ENCODE measurements around the gene MKKS. TPM values are rescaled to one million over a fixed set of nuclear protein-coding genes. Genes with fewer than 3 reads are reported as not detected.
A peak's percentile ranks its signal among the peaks of the same experiment; 100 is the strongest.

The MKKS gene
- polyA plus RNA-seq (ENCODE audit: insufficient read length in 3 of 3): 10 to 100 TPM; 37.1 to 37.5 (median 37.3) TPM

DNA sequence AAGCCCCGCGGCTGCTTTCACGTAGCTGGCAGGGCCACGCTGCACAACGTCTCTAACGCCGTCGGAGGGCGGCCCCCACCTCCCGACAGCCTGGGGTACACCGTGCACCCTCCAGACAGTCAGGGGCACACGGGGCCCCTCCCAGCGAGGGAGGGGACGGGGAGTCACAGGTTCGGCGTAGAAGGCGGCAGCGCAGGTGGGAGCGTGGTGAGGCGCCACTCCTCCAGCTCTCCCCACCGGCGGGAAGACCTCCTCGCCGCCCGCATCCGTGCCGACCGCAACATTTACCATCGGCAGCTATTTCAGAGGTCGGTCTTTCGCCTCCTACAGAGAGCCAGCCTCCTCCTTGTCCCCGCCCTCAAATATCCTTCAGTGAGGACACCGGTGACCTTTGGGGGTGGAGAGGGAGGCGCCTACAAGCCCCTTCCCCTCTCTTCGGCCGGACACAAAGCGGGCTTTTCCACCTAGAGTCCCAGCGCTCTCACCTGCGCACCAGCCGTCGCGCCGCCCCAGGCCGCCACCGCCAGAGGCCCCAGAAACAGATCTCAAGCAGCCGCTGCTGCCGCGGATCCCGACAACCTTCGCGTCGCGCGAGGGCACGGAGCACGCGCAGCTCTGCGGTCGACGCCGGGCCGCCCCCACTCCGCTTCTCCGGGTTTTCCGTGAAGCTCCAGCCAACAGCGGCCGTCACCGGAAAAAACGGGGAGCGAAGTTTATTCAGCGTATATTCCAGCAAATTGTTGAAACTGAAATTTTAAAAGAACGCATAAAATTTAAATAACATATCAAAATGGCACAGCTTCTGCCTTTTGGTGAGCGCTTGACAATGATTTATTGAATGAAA lies at the start of gene MKKS:
Gene MKKS (minus strand): TSS at position 600 of the 844 bp plus-strand sequence. CDS start 20,708 bp downstream, outside the sequence.
- peak in 2 of 3 donors; percentile 90 to 91 for DNase-seq (ENCODE audit: low read depth in 3 of 3, low spot score in 2 of 3)

DNA sequence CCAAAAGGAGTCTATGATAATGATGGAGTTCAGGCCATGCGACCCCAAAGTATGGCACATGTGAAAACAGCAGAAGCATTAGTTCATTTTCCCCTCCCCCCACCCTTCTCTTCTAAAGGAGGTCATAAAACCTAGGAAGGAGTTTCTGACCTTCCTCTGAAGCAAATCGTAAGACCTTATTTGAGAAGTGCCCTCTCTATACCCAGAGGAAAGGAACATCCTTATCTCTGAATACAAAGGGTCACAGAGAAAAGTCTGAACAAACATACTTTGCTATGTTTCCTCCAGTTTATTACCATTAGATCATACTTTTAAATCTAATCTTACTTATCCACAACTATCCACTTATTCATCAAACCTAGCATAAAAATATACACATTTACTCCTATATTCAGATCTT lies 49.7 kb upstream of the MKKS start:
- DNase-seq (ENCODE audit: low read depth in 3 of 3, low spot score in 2 of 3): no peak

DNA sequence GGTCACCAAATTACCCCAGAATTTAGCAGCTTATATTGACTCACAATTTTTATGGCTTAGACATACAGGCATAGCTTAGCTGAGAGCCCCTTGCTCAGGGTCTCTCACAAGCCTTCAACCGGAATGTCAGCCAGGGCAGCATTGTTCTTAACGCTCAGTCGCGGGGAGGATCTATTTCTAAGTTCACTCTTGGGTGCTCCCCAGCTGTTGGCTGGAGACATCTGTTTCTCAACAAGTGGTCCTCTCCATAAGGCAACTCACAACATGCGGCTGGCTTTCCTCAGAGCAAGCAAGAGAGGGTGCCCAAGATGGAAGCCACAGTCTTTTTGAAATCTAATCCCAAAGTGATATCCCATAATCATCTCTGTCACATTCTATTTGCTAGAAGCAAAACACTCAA lies 47.7 kb upstream of the MKKS start:
- DNase-seq (ENCODE audit: low read depth in 3 of 3, low spot score in 2 of 3): no peak

DNA sequence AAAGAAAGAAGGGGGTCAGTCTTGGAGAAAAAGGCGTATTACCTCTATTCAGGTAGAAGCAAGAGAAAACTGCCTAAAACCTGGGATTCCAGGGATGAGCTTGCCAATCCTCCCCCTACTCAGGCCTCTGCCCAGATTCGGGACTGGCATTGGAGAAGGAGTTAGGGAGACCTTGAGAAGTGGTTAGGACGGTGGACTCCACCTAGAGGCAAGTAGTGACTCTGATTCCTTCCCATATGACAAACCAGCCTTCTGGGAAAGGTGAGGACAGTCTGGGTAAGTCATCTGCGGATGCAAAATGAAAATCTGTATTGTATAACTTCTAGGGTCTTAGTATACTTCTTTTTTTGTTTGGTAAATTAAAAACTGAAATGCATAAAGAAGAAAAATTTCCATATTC lies 44.9 kb upstream of the MKKS start:
- DNase-seq (ENCODE audit: low read depth in 3 of 3, low spot score in 2 of 3): no peak

DNA sequence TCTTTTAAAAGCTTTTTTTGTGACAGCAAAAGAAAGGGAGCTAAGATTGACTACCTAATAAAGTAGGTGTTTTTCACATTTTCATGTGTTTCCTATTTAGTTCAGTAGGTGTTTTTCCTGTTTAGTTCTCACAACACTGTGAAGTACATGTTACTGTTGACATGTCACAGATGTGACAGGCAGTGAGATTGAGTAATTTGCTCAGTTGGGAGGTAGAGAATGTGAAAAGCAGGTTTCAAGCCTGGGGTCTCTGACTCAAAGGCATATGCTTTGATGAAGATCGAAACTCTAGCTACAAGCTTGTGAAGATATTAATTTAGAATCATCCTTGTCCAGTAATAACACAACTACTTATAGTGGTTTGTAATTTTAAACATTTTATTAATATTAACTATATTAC lies 44.2 kb upstream of the MKKS start:
- DNase-seq (ENCODE audit: low read depth in 3 of 3, low spot score in 2 of 3): no peak

DNA sequence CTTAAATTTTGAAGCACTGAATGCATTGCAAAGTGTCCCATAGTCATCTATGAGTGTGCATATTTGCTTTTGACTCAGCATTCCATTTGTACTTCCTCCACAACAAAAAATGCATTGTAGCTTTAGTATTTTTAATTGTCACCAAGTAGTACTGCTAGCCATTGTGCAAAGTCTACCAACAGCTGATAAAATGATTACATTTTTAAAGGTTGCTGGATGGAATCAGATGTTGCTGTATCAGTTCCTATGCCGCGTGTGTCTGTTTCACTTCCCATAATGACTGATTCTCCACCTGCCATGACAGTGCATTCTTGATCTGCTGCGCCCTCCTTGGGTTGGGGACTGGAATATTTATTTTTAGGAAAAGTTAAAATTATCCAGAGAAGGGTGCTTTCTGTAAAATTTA lies 42.3 kb upstream of the MKKS start:
- no peak for DNase-seq (ENCODE audit: low read depth in 3 of 3, low spot score in 2 of 3)

DNA sequence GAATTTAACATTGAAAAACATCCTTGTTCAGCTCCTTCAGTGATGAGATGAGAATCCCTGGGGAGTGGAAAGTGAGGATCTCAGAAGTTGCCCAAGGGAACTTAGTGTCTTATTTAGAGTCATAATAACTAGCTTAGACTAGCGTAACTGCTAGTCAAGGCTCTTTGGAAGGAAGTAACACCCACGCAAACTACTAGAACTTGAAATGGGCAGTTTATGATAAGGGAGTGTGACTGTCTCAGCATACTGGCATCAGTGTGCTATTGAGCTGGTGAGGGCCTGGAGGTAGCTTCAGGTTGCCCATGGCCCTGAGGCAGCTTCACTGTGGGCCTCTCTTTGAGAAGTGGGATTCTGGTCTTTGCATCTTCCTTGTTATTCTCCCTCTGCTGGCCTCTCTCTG lies 41.2 kb upstream of the MKKS start:
- DNase-seq (ENCODE audit: low read depth in 3 of 3, low spot score in 2 of 3): no peak

DNA sequence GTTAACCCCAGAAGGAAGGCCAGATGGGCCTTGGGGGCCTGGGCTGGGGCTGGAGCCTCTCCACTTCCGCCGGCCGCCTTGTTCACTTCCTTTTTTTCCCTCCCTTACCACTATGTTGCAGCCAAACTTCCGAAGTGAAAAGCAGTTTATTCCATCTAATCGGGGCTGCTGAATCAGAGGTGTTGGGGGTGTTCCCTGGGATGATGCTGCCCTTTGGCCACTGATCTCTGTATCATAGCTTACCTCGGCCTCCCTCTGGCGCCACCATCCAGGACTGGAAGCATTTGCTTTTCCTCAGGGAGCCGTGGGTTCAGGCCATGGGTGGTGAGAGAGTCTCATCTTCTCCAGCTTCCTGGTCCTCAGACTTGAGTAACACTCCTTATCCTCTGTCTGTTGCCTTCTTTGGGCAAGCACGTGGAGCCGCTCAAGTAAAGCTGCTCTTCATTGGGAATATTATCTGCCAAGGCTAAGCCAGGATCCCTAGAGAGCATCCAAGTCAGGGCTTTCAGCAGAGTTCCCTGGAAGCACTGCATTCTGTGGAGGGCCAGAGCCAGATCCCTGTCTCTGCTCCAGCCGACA lies 40.7 kb upstream of the MKKS start:
- DNase-seq (ENCODE audit: low read depth in 3 of 3, low spot score in 2 of 3): no peak

DNA sequence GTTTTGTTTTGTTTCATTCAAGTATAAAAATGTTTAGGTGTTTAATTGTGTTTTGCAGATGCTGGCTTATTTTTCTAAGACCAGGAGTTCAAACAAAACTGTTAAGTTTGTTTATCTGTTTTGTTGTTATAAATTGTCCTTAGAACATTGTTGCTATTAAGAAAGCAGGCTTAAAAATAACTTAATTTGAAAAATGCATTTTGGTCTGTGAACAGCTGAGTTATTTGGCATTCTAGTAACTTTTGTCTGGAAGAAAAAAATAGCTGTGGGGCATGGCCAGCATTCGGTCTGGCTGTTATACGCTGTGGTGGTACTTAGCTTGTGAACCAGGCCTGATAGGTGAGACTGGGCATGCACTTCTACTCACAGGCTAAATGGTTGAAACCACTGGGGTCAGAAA lies 38.8 kb upstream of the MKKS start:
- no peak for DNase-seq (ENCODE audit: low read depth in 3 of 3, low spot score in 2 of 3)

DNA sequence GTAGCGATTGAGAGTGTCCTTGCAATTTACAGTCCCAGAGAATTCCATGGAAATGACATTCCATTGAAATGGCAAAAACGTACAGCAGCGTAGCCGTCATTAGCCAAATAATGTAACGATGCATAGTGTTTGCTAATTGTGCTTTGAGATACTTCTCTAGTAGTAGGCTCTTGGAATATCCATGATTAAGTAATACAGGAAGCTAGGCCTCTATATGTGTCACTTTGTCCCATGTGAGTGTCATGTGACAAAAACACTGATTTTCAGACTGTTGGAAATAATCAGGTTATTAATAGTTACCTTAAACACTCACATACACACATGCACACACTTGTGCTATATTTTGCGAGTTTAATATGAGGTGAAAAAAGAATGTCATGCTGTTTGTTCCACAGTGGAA lies 36.3 kb upstream of the MKKS start:
- DNase-seq (ENCODE audit: low read depth in 3 of 3, low spot score in 2 of 3): no peak

DNA sequence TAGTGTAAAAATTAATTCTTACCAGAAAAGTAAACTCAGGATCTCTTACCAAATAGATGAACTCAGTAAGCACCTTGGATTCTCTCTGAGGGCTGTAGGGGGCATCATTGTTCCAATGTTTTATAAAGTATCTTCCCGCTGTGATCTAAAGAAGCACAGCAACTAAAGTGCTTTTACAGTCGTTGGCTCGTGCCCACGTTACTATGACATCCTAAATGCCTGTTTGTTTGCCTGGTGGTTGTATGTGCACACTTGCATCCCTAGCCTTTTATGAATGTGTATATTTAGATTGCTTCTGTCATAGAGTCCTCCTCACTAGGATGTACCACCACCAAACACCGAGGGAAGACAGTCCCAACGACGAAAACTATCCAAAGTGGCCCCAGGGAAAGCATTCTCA lies 35.6 kb upstream of the MKKS start:
- peak; percentile 39 to 43 (median 40) for DNase-seq (ENCODE audit: low read depth in 3 of 3, low spot score in 2 of 3)

DNA sequence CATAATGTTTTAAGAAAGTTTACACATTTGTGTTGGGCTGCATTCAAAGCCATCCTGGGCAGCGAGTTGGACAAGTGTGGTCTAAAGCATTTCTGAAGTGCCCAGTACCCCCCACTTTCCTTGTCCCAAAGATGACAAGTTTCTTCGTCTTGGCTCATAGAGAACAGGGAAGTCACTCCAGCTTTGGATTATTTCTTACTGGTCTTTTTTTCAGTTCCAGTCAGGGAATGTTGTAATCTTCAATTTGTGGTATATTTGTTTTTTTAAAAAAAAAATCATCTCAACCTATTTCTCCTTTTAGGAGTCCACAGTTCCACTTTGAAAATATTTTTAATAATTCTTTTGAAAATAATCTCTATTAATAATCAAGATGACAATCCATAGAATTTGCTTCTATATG lies 35.0 kb upstream of the MKKS start:
- DNase-seq (ENCODE audit: low read depth in 3 of 3, low spot score in 2 of 3): no peak

DNA sequence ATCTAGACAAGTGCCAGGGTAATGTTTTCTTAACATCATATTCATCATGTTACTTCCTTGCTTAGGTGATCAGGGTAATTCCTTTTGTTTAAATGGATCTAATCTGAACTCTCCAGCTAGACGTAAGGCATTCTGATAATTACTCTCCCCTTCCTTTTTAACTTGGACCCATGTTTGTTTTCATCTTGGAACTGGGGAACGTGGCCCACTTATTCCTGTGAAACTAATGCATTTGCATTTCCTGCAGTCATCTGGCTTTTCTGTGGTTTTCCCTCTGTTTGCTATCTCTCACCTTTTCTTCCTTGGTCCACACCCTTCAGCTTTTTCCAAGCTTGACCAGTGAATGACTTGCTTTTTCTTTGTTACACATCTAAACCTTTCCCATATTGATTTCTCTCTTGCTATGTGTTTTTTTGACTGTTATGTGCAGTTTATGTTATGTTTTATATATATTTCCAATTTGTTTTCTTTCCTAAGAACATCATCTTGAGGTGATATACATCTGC lies 34.4 kb upstream of the MKKS start:
- DNase-seq (ENCODE audit: low read depth in 3 of 3, low spot score in 2 of 3): no peak

DNA sequence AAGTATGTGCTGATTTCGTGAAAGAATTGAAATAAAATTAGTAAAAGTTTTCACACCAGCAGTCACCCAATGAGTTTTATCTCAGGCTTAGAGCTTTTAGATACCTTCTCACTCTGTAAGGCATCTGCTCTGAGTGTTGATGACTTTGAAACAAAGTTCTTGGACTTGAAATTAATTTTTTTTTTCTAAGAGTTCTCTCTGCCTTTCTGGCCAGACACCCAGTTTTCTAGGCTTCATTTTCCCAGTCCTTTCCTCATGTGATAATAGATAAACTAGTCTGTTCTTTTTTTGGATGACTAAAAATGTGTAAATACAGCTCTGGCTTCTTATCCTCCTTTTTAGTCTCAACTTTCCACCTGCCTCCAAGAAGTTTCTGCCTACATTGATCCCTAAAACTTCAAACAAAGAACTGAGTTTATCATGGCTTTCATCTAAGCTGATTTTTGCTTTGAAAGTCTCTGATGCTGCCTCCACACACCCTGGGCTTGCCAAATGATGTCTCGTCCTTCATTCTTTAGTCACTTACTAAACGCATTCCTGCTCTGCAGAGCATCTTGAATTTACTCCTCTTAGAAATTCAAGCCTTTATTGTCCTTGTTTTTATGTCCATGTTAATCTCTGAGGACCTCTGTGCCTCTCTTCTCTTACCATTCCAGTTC lies 33.8 kb upstream of the MKKS start:
- DNase-seq (ENCODE audit: low read depth in 3 of 3, low spot score in 2 of 3): no peak

DNA sequence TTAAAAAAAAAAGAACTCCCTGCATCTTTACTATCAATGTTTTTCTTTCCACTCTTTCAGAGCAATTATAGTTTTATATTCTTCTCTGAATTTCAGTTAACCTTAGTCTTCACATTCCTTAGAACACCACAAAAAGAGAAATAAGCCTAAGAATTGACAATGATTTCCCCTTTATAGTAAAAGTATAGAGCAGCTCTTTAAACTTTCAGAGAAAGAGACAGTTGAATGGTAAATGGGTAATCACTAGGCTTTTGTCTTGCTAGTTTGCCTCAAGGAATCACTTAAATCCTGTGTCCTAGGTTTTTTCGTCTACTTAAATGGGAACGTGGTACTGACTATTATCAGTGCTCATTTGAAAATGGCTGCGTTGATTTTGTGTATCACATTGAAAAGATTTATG lies 32.8 kb upstream of the MKKS start:
- no peak for DNase-seq (ENCODE audit: low read depth in 3 of 3, low spot score in 2 of 3)

DNA sequence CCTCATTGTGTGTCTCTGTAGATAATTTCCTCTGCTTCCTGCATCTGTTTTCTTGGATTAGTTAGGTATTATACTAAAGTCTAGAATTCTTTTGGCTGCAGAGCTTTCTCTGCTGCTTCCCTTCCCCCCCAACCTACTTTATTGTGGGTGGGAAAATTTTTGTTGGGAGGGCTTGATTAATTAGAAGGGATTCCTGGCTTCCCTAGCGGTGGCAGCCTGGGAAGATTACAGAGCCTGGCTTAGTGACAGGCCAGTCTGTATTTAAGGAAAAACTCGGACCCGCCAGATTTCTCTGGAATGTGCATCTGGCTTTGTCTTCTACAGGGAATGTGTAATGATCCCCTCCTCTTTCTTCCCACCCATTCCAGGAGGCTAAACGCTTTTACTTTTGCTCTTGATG lies 32.3 kb upstream of the MKKS start:
- DNase-seq (ENCODE audit: low read depth in 3 of 3, low spot score in 2 of 3): no peak

DNA sequence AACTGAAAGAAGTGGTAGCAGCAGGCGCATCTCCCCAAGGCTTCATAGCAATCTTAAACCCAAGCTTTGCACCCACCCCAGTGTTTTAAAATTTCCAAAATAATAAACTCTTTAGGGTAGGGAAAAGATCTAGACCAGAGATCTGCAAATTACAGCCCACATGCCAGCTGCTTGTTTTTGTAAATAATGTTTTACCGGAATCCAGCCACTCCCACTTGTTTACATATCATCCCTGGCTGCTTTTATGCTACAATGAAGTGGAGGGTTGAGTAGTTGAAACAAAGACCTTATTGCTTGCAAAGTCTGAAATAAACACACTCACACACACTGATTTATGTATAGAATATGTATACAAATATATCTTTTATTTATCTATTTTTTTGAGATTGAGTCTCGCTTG lies 31.1 kb upstream of the MKKS start:
- no peak for DNase-seq (ENCODE audit: low read depth in 3 of 3, low spot score in 2 of 3)

DNA sequence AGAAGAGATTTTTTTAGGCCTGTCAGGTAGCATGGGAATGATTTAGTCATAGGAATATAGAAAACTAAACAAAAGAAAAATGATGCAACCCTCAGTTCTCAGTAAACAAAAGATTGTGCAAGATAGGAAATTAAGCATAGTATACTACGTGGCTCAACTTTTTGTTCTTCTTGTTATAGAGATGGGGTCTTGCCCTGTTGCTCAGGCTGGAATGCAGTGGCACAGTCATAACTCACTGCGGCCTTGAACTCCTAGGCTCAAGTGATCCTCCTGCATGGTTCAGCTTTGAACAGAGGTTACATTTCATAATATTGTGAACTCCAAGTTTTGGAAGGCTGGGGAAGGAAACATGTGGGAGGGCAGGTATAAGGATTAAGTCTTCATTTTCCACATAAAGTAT lies 29.6 kb upstream of the MKKS start:
- DNase-seq (ENCODE audit: low read depth in 3 of 3, low spot score in 2 of 3): no peak

DNA sequence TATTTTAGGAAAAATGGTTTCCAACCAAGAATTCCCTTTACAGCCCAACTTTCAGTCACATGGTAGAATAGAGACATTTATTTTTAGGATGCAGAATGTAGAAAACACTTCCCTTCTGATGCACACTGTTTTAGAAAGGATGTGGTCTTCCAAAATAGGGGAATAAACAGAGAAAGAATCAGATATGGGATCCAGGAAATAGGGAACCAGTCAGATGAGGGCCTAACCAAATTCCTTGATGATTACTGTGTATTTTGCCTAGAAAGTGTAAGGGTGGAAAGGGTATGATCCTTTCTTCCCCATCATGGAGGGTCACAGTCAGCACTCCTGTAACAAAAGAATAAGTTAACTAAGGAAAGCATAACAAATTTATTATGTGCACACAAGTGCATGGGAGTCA lies 28.5 kb upstream of the MKKS start:
- no peak for DNase-seq (ENCODE audit: low read depth in 3 of 3, low spot score in 2 of 3)

DNA sequence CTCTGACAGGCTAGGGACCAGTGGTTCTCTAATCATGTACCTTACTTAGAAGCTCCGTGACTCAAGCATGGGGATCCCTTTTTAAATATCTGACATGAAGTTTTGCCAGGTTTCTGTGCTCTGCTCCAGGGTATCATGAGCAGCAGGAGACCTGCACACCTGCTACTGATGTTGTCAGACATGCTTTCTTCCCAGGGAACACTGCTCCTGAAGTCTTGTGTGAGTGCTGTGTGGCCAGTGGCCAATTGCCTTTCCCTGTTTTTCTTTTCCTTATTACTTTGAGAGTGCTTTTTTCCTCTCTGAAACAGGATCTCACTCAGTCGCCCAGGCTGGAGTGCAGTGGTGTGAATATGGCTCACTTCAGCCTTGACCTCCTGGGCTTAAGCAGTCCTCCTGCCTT lies 27.5 kb upstream of the MKKS start:
- no peak for DNase-seq (ENCODE audit: low read depth in 3 of 3, low spot score in 2 of 3)

DNA sequence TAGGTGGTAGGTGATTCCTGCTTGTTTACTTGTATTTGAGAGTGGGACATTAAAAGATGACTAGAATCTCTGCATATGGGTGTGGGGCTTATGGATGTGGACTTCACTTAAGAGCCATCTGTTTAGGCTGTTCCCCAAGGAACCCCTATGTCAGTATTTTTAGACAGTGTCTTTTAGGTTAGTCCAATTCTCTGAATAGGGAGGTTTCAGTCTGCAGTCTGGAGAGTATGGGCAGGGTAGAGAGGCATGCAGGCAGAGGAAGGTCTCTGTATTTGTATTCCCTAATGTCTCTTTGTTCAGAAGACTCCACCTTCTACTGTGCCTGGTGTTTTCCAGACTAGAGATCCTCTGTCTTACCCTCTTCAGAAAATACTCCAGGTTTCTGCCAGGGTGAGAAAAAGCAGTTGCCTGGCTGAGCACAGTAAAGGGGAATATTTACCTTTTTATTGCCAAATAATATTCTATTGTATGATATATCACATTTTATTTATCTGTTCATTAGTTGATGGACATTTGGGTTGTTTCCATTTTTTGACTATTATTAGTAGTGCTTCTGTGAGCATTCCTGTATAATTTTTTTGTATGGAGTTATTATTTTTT lies 20.2 kb upstream of the MKKS start:
- DNase-seq (ENCODE audit: low read depth in 3 of 3, low spot score in 2 of 3): no peak

All from right renal cortex interstitium (tissue), 3 donors.